Uterus (tissue), 4 donors: ENCODE measurements around the gene SCAPER. TPM values are rescaled to one million over a fixed set of nuclear protein-coding genes. Genes with fewer than 3 reads are reported as not detected.
"Not testable (repeated sequence)": the region's sequence is repeated elsewhere in the genome, so short reads cannot be mapped to it uniquely, and the experiment has no call there.

Experiments used
- DNase-seq, 2 donors: peaks; one replicate each; pipeline ENCODE4 v3.0.0-alpha.2; 2019 to 2020
- H3K27ac ChIP-seq, 2 donors: fragments of 200-600 bp; sonication (generic); 1 replicate in 1 of 2; 2 replicates in 1 of 2; pipeline ENCODE4 v1.5.1; 2016 to 2018
- H3K27me3 ChIP-seq, 2 donors: fragments of 200-600 bp; sonication (generic); one replicate each; pipeline ENCODE4 v1.5.1; 2018 to 2019; ENCODE audit warnings: control low read depth in 1 of 2
- H3K36me3 ChIP-seq, 2 donors: fragments of 200-600 bp; sonication (generic); one replicate each; pipeline ENCODE4 v1.5.1; 2019; ENCODE audit warnings: control low read depth in 1 of 2
- H3K4me1 ChIP-seq, 2 donors: fragments of 200-600 bp; sonication (generic); one replicate each; pipeline ENCODE4 v1.5.1; 2018 to 2019; ENCODE audit warnings: control low read depth in 1 of 2
- H3K4me3 ChIP-seq, 2 donors: fragments of 200-600 bp; sonication (generic); 1 replicate in 1 of 2; 2 replicates in 1 of 2; pipeline ENCODE4 v1.5.1; 2018 to 2019; ENCODE audit warnings: mild to moderate bottlenecking in 1 of 2
- H3K9me3 ChIP-seq, 2 donors: fragments of 200-600 bp; sonication (generic); one replicate each; pipeline ENCODE4 v1.5.1; 2019; ENCODE audit warnings: control low read depth in 1 of 2
- POLR2A ChIP-seq, 2 donors: fragments of 450-650 bp; IDR thresholded peaks; one replicate each; pipeline ENCODE4 v1.6.1; 2016; ENCODE audit warnings: antibody characterized with exemption in 2 of 2, mild to moderate bottlenecking in 1 of 2, moderate library complexity in 1 of 2
- intact Hi-C: fragments of 100-400 bp; cut with DNase I; formaldehyde crosslinking; loops from one replicate; pipeline ENCODE4 v1.15.1; 2023; ENCODE audit warnings: low total_unique reads
- total RNA-seq, 4 donors: library from RNA; depleted of rRNA in 3 of 4; stranded (reverse); fragments of >200 nt in 3 of 4; gene quantifications; one replicate each; pipeline versions ENCODE4 v1.1.0 to v1.2.4, GENCODE V29; 2014 to 2023
- TF ChIP-seq, protein P1 (sequence below), 4 experiments: fragments of 200-600 bp in 2 of 4; fragments of 450-650 bp in 2 of 4; sonication (generic) in 2 of 4; IDR thresholded peaks; one replicate each; pipeline ENCODE4 v1.5.1; 2016 to 2019; ENCODE audit warnings: antibody characterized with exemption in 4 of 4, mild to moderate bottlenecking in 2 of 4, moderate library complexity in 1 of 4
- donor health status: DM: yes; HTN: yes; CAD: no.

SCAPER gene
- total RNA-seq, 4 donors from 2014 or later: 10.6 to 74.2 (median 32.9) TPM

GRCh38 chr15:76864586-76864985 lies 40.6 kb downstream of the SCAPER start:
- H3K27me3 ChIP-seq: no peaks in the 10 kb centered on the region
- H3K9me3 ChIP-seq: no peaks in the 10 kb centered on the region
- H3K4me3 ChIP-seq: no peak overlapping the region
- H3K27ac ChIP-seq: no peak overlapping the region
- no peak for TF ChIP-seq POLR2A (IDR thresholded peaks at IDR 0.05)
- TF ChIP-seq, protein P1, sequence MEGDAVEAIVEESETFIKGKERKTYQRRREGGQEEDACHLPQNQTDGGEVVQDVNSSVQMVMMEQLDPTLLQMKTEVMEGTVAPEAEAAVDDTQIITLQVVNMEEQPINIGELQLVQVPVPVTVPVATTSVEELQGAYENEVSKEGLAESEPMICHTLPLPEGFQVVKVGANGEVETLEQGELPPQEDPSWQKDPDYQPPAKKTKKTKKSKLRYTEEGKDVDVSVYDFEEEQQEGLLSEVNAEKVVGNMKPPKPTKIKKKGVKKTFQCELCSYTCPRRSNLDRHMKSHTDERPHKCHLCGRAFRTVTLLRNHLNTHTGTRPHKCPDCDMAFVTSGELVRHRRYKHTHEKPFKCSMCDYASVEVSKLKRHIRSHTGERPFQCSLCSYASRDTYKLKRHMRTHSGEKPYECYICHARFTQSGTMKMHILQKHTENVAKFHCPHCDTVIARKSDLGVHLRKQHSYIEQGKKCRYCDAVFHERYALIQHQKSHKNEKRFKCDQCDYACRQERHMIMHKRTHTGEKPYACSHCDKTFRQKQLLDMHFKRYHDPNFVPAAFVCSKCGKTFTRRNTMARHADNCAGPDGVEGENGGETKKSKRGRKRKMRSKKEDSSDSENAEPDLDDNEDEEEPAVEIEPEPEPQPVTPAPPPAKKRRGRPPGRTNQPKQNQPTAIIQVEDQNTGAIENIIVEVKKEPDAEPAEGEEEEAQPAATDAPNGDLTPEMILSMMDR (IDR thresholded peaks at IDR 0.05): no peak
- no peak for DNase-seq
- no peaks in the 10 kb centered on the region for H3K4me1 ChIP-seq
- no peaks in the 10 kb centered on the region for H3K36me3 ChIP-seq
- intact Hi-C loops: no loop called here

- intact Hi-C loops: no loop called here
- no peak for TF ChIP-seq POLR2A (IDR thresholded peaks at IDR 0.05)
- TF ChIP-seq, protein P1 (IDR thresholded peaks at IDR 0.05): no peak
- no peaks in the 10 kb centered on the region for H3K9me3 ChIP-seq
These were observed 41.4 kb downstream of the SCAPER start for GRCh38 chr15:76863693-76864092.

DNA sequence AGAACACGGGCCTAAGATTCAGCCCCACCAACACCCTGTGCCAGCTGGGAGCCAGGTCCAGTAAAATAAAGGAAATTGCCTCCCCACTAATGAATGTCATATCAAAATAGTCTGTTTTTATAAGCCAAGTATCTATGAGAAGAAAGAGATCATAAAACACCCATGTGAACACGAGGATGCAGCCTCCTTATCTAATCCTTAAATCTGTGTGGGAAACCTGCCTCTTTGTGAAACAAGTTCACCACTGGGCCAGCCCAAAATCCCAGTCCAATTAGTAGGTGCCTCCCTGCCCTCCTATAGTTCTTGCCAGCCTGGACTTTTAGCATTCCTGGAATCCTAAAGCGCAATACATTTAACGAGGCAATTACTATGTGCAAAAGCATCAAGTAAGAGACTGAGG lies 42.0 kb downstream of the SCAPER start:
- H3K4me1 ChIP-seq: no peaks in the 10 kb centered on the region
- no peaks in the 10 kb centered on the region for H3K36me3 ChIP-seq
- no peak overlapping the region for H3K27ac ChIP-seq
- no peak for DNase-seq
- H3K4me3 ChIP-seq: no peak overlapping the region
- no peak for TF ChIP-seq POLR2A (IDR thresholded peaks at IDR 0.05)
- TF ChIP-seq, protein P1 (IDR thresholded peaks at IDR 0.05): no peak
- H3K27me3 ChIP-seq: no peaks in the 10 kb centered on the region
- H3K9me3 ChIP-seq: no peaks in the 10 kb centered on the region
- intact Hi-C loops: no loop called here

More at GRCh38 chr15:76863693-76864092, 41.4 kb downstream of the SCAPER start:
- Histone ChIP-seq H3K4me3 (no peak overlapping the region), H3K4me1 (no peaks in the 10 kb centered on the region), H3K27me3 (no peaks in the 10 kb centered on the region), H3K36me3 (no peaks in the 10 kb centered on the region), H3K27ac (no peak overlapping the region)
- no peak for DNase-seq

DNA sequence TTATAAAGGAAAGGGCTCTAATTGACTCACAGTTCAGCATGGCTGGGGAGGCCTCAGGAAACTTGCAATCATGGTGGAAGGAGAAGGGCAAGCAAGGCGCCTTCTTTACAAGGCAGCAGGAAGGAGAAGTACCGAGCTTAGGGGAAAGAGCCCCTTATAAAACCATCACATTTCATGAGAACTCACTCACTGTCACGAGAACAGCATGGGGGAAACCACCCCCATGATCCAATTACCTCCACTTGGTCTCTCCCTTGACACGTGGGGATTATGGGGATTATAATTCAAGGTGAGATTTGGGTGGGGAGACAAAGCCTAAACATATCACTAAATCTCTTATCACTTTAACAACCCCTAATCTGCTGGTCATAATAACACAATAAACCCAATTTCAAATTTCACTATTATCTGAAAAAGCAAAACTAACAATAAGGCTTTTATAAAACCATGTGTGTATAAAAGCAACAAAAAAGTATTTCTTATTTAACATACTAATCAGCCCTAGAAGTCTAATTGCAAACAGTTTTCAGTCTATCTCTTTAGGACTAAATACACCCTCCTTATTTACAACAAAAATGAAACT lies 43.2 kb downstream of the SCAPER start:
- Histone ChIP-seq H3K27me3 (no peaks in the 10 kb centered on the region), H3K4me3 (no peak overlapping the region), H3K27ac (no peak overlapping the region), H3K4me1 (no peaks in the 10 kb centered on the region), H3K9me3 (no peaks in the 10 kb centered on the region), H3K36me3 (no peaks in the 10 kb centered on the region)
- intact Hi-C loops: no loop called here
- no peak for DNase-seq
- TF ChIP-seq POLR2A (IDR thresholded peaks at IDR 0.05): no peak
- TF ChIP-seq, protein P1 (IDR thresholded peaks at IDR 0.05): no peak

DNA sequence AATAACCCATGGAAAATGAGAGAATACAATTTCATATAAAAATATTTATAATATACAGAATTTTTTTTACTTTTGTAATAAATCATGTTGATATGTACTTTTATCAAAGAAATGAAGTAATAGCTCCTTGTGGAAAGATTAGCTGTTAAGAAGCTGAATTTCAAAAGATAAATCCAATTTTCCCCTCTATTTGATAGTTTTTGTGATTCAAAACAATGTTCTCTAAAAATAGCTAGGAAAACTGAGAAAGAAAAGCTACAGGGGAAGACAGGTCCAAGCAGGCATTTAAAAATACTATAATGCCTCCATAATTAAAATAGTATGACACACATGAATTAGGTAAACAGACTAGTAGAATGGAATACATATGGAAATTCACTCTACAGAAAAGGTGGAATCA lies 44.9 kb downstream of the SCAPER start:
- intact Hi-C loops: no loop called here
- no peak overlapping the region for H3K27ac ChIP-seq
- TF ChIP-seq, protein P1 (IDR thresholded peaks at IDR 0.05): no peak
- TF ChIP-seq POLR2A (IDR thresholded peaks at IDR 0.05): no peak
- H3K4me3 ChIP-seq: no peak overlapping the region
- no peaks in the 10 kb centered on the region for H3K9me3 ChIP-seq
- H3K27me3 ChIP-seq: no peaks in the 10 kb centered on the region
- DNase-seq: no peak
- H3K4me1 ChIP-seq: no peaks in the 10 kb centered on the region
- no peaks in the 10 kb centered on the region for H3K36me3 ChIP-seq

- H3K4me1 ChIP-seq, H3K27me3 ChIP-seq, DNase-seq, intact Hi-C loops, H3K27ac ChIP-seq, H3K36me3 ChIP-seq, H3K9me3 ChIP-seq, H3K4me3 ChIP-seq: not testable (repeated sequence)
These were observed 54.8 kb downstream of the SCAPER start for GRCh38 chr15:76850367-76850766.
